HG03565 (cell line): Measurements from ENCODE around the gene KIAA1210.
"Not testable (repeated sequence)": the region's sequence is repeated elsewhere in the genome, so short reads cannot be mapped to it uniquely, and the experiment has no call there.

Source experiments
- ATAC-seq: cut with Tn5 transposase; IDR thresholded peaks from one replicate; pipeline ENCODE4 v1.9.1; 2021; ENCODE audit warnings: mild to moderate bottlenecking, moderate library complexity; ENCODE audit not compliant: unreplicated experiment

Gene KIAA1210

DNA sequence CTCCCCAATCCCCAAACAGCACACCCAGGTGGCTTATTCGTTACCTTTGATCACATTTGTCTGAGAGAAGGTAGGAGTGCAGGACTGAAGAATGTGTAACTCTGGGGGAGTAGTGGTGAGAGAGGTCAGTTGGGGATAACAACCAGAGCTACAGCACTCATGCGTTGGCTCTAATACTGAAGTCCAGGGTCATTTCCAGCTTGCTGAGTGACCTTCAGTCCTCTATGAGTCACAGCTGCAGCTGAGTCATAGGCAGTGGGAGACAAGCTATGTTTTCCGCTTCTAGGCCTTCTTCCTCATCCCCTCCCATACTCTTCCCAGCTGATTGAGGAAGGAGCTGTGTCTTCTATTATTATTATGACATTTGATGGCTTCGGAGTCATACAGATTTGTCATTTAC is 86.4 kb downstream of the KIAA1210 start:
- no peak for ATAC-seq

DNA sequence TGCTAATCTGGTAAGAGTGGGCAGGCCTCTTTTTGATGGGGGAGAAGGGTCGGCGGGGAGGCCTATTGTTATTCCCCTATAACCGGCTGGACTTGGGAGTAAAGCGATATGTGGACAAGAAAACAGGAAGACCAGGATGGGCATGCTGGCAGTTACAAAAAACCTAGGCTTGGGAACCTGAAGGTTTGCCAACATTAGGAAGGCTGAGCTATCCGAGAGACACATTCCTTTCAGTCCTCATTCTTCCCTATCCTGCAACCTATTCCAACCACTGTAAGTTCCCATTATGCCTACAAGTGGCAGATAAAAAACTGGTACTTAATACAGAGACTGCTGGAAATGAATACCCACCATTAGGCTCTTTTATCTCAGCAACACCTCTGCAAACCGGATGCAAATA is 87.2 kb downstream of the KIAA1210 start:
- ATAC-seq = no peak

DNA sequence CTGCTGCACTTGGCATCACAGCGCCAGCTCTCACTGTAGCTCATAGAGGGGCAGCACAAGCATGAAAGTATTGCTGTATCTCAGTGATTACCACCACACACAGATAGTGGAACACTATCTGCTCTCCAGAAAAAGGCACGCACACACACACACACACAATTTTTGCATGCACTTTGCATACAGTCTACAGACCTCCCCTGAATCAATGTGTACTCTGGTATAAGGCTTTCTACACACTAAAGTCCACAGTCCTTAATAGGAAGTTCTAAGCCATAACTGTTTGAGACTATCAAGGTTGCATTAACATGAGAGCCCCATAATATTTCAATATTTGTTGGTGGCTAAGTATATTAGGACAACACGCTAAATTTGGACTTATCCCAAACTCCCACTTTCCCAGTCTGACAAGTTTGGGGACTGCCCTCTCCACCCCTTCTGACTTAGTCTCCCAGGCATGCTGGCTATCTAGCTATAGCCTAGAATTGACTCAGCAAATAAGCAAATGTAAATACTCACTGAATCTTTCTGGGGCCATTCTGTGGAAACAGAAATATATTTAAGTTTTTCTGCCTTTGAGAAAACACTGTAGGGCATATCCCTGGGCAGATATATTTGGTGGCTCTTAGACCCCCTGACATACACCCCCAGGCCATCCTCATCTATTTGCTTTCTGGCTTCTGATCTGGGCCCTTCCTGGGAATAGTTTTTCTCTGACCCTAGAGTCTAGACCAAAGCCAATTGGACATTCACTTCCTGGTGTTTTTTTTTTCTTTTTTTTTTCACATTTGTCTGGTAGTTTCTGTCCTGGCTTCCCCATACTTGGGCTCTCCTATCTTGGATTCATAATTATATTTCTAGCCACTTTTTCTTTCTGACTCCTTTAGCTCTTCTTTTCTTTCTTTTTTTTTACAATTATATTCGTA is 91.2 kb downstream of the KIAA1210 start:
- no peak for ATAC-seq

DNA sequence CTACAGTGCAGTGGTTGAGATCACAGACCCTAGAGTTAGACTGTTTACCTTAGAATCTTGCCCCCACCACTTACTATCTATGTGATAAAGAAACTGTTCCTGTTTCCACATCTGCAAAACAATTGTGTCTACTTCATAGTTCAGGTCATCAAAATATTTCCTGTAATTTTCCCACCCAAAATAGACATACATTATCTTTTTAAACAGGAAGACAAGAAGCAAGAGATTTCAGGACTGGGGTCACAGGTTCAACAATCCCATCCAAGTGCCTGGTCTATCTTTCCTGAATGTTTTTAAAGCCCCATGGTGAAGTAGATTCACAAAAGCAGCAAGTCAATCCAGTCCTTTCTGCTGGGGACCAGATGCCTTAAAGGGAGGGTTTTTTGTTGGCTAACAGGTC is 96.6 kb downstream of the KIAA1210 start:
- ATAC-seq = no peak

- not testable (repeated sequence) for ATAC-seq
Observed at GRCh38 chrX:119029656-119030055, 98.0 kb downstream of the KIAA1210 start.

DNA sequence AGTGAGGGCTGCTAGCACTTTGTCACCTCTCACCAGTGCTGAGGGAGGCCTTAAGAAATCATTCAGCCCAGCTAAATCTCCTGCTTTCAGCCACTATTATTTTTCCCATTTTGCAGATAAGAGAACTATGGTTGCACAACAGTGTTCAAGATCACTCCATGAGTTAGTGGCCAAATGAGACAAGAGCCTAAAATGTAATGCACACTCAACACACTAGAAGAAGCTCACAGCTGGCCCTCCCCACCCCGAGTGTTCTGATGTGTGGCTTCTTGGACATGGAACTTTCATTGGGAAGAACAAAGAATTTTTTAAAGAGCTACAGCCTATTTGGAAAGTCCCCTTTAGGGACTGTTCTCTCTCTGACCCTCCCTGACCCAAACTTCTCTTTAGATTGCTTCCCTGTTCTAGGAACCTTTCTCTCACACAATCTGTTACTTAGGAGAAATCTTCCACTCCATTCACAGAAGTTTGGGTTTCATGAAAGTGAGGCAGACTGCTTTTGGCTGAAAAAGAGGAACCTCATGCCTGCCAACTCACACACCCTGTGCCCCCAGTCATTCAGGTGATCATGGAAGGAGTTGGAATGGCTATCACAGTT is 98.8 kb downstream of the KIAA1210 start:
- ATAC-seq = no peak
